HG02943 (cell line): Measurements from ENCODE around the gene NRL.
"Not testable (repeated sequence)": the region's sequence is repeated elsewhere in the genome, so short reads cannot be mapped to it uniquely, and the experiment has no call there.

Source experiments
- ATAC-seq: cut with Tn5 transposase; IDR thresholded peaks from one replicate; pipeline ENCODE4 v1.9.1; 2021; ENCODE audit warnings: mild to moderate bottlenecking, low read depth, moderate library complexity; ENCODE audit not compliant: unreplicated experiment

Gene NRL

DNA sequence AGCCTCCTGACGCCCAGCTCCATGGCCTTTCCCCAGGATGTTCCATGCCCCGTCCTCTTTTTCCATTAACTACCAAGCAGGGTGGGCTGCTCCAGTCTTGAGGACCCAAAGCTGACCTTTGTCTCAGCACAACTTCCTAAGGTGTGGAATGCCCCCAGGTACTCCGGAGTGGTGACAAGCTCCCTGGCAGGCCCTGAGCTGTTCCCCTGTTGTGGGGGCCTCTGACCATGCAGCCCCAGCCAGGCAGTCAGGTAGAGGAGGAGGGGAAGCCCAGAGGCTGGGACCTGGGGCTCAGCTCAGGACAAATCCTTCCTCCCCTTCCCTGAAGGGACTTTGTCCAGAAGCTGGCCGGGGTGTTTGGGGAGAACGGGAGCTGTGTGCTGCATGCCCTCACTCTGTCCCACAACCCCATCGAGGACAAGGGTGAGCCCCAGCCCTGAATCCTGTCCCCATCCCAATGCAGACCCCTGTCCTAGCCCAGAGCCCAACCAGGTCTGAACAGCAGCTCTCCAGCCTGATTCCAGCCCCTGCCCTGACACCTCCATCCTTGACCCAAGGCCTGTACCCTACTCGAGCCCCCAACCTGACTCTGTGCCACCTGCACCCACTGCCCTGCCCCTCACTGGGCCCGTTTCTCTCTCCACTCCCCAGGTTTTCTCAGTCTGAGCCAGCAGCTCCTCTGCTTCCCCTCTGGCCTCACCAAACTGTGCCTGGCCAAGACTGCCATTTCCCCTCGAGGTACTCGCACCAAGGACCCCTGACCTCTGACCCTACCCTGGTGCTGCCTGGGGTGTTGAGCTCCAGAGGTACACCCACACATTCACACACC lies 58.6 kb downstream of the NRL start:
- ATAC-seq = no peak

DNA sequence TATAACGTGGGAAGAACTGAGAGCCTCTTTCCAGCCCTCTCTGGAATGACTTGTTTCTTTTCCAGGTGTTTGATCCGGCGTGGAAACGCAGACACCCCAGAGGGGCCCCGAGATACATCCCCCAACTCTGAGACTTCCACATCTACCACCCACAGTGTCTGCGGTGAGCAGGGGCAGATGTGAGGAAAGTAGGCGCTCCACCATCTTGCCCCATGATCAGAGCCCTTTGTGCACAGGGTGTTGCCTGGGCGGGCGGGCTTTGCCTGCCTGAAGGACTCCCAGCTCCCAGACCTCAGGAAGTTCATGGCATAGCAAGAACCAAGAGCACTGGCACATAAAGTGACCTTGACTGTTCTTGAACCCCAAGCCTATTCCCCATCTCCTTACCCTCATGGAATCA lies 60.1 kb downstream of the NRL start:
- ATAC-seq = no peak

- ATAC-seq = no peak
Observed at GRCh38 chr14:24054324-24054641, 60.5 kb downstream of the NRL start.

- ATAC-seq = no peak
Observed at GRCh38 chr14:24053548-24054323, 61.0 kb downstream of the NRL start.

GRCh38 chr14:24052656-24053547 lies 61.8 kb downstream of the NRL start:
- no peak for ATAC-seq

DNA sequence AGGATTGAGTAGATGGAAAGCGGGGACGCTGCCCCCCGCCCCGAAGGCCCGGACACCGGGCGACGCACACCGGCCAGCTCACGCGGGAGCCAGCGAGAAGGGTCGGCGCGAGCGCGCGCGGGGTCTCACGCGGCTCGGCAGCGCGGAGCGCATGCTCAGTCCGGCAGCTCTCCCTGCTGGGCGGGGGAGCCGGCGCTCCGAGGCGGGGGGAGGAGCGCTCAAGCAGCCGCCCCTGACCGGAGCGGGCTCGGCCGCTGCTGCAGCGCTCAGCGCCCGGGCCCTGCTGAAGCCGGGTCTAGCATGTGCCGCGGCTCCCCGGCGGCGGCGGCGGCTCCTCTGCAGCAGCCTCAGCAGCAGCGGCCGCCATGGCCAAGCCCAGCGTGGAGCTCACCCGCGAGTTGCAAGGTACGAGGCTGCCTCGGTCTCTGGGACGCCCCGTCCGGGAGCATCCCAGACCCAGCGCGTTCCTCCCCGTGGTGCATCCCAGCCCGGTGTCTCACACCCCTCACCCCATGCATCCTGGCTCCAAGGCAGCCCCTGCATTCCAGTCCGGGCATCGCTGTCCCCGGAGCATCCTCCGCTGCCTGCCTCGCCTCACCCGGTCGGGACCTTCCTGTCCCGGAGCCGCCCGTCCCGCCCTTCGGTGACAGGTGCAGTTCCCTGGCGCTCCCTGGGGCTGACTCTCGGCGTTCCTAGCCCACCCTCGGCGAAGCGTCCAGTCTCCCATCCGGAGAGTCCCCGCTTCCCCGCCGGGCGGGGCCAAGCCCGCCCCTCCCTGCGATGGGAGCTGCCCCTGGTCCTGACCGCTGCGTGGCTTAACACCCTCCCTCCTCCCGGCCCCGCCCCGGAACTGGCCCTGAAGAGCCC lies 62.7 kb downstream of the NRL start, which contains the start of gene CARMIL3:
CARMIL3 (plus strand) TSS at position 221 of the 867 bp plus-strand sequence; CDS start at position 366, 145 bp downstream.
- ATAC-seq = peak; percentile 71

- ATAC-seq = peak; percentile 14
Observed at GRCh38 chr14:24051176-24051788, 63.5 kb downstream of the NRL start.

- ATAC-seq = not testable (repeated sequence)
Observed at GRCh38 chr14:24050753-24051152, 64.0 kb downstream of the NRL start.

DNA sequence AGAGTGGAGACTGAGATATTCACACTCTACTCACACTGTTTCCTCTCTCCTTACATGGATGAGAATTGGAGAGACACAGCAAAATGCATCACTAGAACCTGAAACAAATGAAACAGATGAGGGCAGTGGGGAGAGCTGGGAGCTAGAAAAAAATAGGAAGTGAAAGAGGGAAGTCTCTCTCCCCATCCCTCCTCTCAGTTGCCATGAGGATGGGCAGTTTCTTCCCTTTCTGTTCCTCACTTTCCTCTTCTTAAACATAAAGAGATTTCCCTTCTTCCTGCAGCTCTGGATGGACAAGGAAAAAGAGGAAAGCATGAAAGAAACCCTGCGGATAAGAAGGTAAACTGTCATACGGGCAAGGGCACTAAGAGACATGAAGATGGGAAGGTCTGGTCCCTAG lies 65.7 kb downstream of the NRL start:
- not testable (repeated sequence) for ATAC-seq

GRCh38 chr14:24042746-24043145 lies 72.0 kb downstream of the NRL start:
- no peak for ATAC-seq

- no peak for ATAC-seq
Observed at GRCh38 chr14:24040692-24041091, 74.1 kb downstream of the NRL start.

- ATAC-seq = no peak
Observed at GRCh38 chr14:24038686-24039085, 76.1 kb downstream of the NRL start.

- ATAC-seq = no peak
Observed at GRCh38 chr14:24037658-24038037, 77.1 kb downstream of the NRL start.

DNA sequence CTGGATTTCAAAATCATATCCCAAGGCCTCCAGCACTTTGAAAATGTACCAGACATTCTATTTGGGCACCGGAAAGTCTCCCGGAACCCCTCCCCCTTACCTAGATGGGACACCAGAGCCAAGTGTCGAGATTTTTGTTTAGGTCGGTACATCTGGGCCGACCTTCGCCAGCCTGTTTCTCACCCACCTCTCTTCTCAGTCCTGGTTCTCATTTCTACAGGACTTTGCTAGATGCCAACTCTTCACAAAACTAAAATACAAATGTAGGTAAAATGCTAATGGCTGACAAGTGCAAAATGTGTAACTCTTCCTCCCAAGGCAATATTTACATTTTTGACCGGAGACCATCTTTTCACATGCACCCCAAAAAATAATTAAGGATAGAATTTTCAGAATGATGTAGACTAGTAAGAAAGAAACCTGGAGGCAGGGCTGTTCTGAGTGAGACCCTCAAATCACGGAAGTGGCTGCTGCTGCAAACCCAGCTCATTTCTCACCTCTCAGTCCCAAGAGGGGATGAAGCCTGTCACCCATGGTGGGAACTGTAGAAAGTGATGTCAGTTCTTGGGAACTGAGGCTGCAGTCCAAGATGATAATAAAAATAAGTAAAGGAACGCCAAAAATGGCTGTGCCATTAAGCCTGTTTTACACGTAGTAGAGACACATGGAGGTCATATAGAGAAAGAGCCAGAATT lies 77.6 kb downstream of the NRL start:
- not testable (repeated sequence) for ATAC-seq

- ATAC-seq = peak; percentile 70
Observed at GRCh38 chr14:24036169-24036962, 78.4 kb downstream of the NRL start.

DNA sequence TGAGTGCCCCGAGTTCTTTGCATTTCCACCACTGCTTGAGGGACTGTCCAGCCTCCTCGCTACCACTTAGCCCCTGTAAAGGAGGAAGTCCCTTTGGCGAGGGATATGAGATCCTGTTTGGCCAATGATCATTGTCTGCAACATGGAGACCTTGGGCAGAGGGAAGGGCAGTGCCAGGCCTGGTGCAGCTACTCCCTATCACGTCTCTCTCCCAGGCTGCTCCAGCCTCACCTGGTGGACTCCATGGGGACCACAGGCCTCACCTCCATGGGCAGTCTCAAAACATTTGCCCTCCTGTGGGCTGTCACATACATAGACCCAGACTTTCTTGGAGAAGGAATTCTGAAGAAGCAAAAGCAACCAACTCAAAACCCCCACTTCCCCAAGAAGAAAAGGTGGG lies 79.0 kb downstream of the NRL start:
- not testable (repeated sequence) for ATAC-seq

- no peak for ATAC-seq
Observed at GRCh38 chr14:24032727-24033418, 81.9 kb downstream of the NRL start.
